K562 (cell line): Measurements from ENCODE around the gene LENG8. TPM values are rescaled to one million over a fixed set of nuclear protein-coding genes. Genes with fewer than 3 reads are reported as not detected.

Source experiments
- ARID4B ChIP-seq: sonication (generic); formaldehyde crosslinking; IDR thresholded peaks from 2 replicates; pipeline ENCODE4 v1.8.0; 2022; ENCODE audit warnings: mild to moderate bottlenecking, missing genetic modification reagents
- ATF7 ChIP-seq: fragments of 450-650 bp; IDR thresholded peaks from 2 replicates; pipeline ENCODE4 v1.7.1; 2014; ENCODE audit warnings: mild to moderate bottlenecking, moderate library complexity
- ESRRA ChIP-seq: fragments of 450-650 bp; IDR thresholded peaks from 2 replicates; pipeline ENCODE4 v1.6.1; 2014; ENCODE audit warnings: low read depth, mild to moderate bottlenecking, moderate library complexity, borderline replicate concordance
- HDAC1 ChIP-seq, 2 experiments: fragments of 450-650 bp; IDR thresholded peaks; 2 replicates each; pipeline ENCODE4 v1.6.1; 2016 to 2017; ENCODE audit warnings: inconsistent platforms in 1 of 2, mild to moderate bottlenecking in 1 of 2, moderate library complexity in 1 of 2
- KLF10 ChIP-seq: fragments of 250-450 bp; sonication (Bioruptor Pico); IDR thresholded peaks from 2 replicates; pipeline ENCODE4 v1.6.1; 2021; ENCODE audit warnings: matching md5 sums
- KLF16 ChIP-seq: IDR thresholded peaks from 2 replicates; pipeline ENCODE4 v1.6.1; 2016; ENCODE audit warnings: antibody characterized with exemption
- LARP7 ChIP-seq: fragments of 450-650 bp; IDR thresholded peaks from 2 replicates; pipeline ENCODE4 v1.6.1; 2016
- MAZ ChIP-seq, 2 experiments: fragments of 450-650 bp in 1 of 2; sonication (generic) in 1 of 2; formaldehyde crosslinking; IDR thresholded peaks in 1 of 2; conservative IDR thresholded peaks in 1 of 2; 2 replicates each; pipeline versions ENCODE4 v1.4.0 to v1.5.0; 2020; ENCODE audit warnings: mild to moderate bottlenecking in 1 of 2, missing genetic modification reagents in 1 of 2
- NKRF ChIP-seq: fragments of 450-650 bp; IDR thresholded peaks from 2 replicates; pipeline ENCODE4 v1.6.1; 2016; ENCODE audit warnings: borderline replicate concordance
- RREB1 ChIP-seq: fragments of 250-450 bp; sonication (Bioruptor Pico); IDR thresholded peaks from 2 replicates; pipeline ENCODE4 v1.4.0; 2020
- TFAP4 ChIP-seq: sonication (generic); formaldehyde crosslinking; IDR thresholded peaks from 2 replicates; pipeline ENCODE4 v1.8.0; 2022; ENCODE audit warnings: missing genetic modification reagents, mild to moderate bottlenecking, moderate library complexity, borderline replicate concordance
- polyA plus RNA-seq, 8 experiments: library from polyadenylated mRNA; depleted of rRNA in 4 of 8; stranded (reverse) in 5 of 8; unstranded in 3 of 8; fragments of >200 nt; fragmentation: Nextera tagmentation in 2 of 8; fragmentation: Illumina TruSeq in 1 of 8; extraction: Ambion mirVana in 2 of 8; extraction: Trizol in 1 of 8; gene quantifications; 2 replicates each; pipeline versions ENCODE4 v1.2.1 to v1.2.3, GENCODE V29; 2011 to 2014; ENCODE audit warnings: inconsistent platforms in 1 of 8, missing spikeins in 1 of 8
- total RNA-seq, 7 experiments: library from RNA; depleted of rRNA in 6 of 7; stranded (reverse); fragments of >200 nt in 6 of 7; fragmentation: Illumina TruSeq in 2 of 7; extraction: Trizol in 2 of 7; gene quantifications; 2 replicates each; pipeline versions ENCODE4 v1.2.1 to v1.2.3, GENCODE V29; 2011 to 2021; ENCODE audit warnings: low replicate concordance in 1 of 7

Gene LENG8
- total and polyA plus RNA-seq, 9 of the 15 experiments (the other 6 are each of a cell fraction or from before 2014, with no cell fraction given), result 0.74 to 146 (median 28.1) TPM

GRCh38 chr19:54448040-54448773 lies 792 bp upstream of the LENG8 start (continued):
- peak; percentile 68; the same call in 1 of the 2 replicates for TF ChIP-seq ARID4B (CRISPR knock-in tag)
- TF ChIP-seq KLF16, result no peak
- peak in 1 of 2 experiments; percentile 63; a peak in 2 of 4 replicates for TF ChIP-seq HDAC1 (IDR thresholded peaks at IDR 0.05)
- TF ChIP-seq RREB1 (CRISPR knock-in tag), result no peak
- TF ChIP-seq LARP7, result no peak
- peak; percentile 74; the same call in 1 of the 2 replicates for TF ChIP-seq NKRF
- no peak for TF ChIP-seq KLF10 (CRISPR knock-in tag)
- peak in 1 of 2 experiments; percentile 64; a peak in 2 of 4 replicates for TF ChIP-seq MAZ (CRISPR knock-in tag; conservative IDR thresholded peaks at IDR 0.05 in 1 of 2, IDR thresholded peaks at IDR 0.05 in 1 of 2)
- no peak for TF ChIP-seq ESRRA
- no peak for TF ChIP-seq ATF7
- no peak for TF ChIP-seq TFAP4 (CRISPR knock-in tag)
